Measurements from ENCODE around the gene VASP.

DNA sequence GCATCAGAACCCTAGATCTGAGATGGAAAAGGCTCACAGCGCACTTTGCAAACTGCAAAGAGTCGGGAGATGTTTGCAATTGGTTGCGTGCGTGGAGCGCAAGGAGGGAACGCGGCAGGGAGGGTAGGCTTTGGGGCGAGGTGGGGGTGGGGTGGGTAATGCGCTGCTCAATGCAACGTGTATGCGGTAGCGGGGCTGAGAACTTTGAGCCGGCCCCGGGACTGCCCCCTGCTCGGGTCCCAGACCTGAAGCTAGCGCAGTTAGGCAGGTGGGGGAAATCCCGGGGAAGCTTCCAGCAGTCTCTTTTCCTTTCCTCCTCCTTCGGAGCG, 38.5 kb upstream of the VASP start:
- TF ChIP-seq, protein P1, sequence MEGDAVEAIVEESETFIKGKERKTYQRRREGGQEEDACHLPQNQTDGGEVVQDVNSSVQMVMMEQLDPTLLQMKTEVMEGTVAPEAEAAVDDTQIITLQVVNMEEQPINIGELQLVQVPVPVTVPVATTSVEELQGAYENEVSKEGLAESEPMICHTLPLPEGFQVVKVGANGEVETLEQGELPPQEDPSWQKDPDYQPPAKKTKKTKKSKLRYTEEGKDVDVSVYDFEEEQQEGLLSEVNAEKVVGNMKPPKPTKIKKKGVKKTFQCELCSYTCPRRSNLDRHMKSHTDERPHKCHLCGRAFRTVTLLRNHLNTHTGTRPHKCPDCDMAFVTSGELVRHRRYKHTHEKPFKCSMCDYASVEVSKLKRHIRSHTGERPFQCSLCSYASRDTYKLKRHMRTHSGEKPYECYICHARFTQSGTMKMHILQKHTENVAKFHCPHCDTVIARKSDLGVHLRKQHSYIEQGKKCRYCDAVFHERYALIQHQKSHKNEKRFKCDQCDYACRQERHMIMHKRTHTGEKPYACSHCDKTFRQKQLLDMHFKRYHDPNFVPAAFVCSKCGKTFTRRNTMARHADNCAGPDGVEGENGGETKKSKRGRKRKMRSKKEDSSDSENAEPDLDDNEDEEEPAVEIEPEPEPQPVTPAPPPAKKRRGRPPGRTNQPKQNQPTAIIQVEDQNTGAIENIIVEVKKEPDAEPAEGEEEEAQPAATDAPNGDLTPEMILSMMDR (IDR thresholded peaks at IDR 0.05) = no peak
- TF ChIP-seq POLR2A (IDR thresholded peaks at IDR 0.05) = no peak

All from heart left ventricle (tissue), 13 donors.